Occipital lobe (tissue), 2 donors: ENCODE measurements around the gene DCST2. TPM values are rescaled to one million over a fixed set of nuclear protein-coding genes. Genes with fewer than 3 reads are reported as not detected.

ENCODE experiments used
- DNase-seq: peaks from one replicate; lab custom pipeline; 2025; lab: John Stamatoyannopoulos, UW
- total RNA-seq: library from RNA; depleted of rRNA; stranded (reverse); fragments of >200 nt; gene quantifications from one replicate; pipeline ENCODE4 v1.2.3, GENCODE V29; 2014

Gene DCST2
- total RNA-seq, 1 donor from 2014 or later = 0.16 TPM

DNA sequence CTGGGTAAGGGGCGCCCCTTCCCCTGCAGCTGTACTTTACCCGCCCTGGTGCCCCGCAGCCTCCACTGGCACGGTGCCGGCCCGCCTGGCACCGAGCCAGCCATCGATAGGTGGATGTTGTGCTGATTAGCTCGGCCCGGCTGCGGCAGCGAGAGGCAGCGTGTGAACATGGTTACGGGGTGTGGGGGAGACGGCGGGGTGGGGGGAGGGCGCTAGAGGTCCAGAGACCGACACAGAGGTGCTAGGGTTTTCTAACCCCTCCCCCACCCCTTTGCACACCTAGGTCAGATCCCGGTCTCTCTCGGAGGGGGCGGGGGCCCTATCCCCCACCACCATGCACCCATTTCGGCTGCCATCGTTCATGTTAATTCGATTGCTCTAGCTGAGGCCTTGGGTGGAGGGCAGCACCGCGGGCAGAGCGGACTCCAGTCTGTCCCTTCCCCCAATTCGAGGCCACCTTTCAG is 36.6 kb upstream of the DCST2 start:
- DNase-seq = no peak

- DNase-seq = no peak
Measured at GRCh38 chr1:155069551-155070157, 36.1 kb upstream of the DCST2 start.

DNA sequence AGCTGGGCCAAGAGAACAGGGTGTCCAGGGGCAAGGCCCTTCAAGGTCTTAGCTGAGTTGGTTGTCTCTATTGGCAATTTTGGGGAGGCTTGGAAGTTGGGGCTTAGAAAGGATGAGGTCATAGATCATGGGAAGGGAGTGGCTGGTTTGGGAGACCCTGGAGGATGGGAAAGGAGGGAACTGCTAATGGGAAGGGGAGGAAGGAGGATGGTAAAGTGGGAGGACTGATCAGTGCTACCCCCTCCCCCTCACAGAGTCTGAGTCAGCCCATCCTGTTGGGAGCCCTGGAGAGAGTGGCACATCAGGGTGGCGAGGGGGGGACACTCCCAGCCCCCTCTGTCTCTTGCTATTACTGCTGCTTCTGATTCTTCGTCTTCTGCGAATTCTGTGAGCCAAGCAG is 35.0 kb upstream of the DCST2 start:
- DNase-seq = no peak

DNA sequence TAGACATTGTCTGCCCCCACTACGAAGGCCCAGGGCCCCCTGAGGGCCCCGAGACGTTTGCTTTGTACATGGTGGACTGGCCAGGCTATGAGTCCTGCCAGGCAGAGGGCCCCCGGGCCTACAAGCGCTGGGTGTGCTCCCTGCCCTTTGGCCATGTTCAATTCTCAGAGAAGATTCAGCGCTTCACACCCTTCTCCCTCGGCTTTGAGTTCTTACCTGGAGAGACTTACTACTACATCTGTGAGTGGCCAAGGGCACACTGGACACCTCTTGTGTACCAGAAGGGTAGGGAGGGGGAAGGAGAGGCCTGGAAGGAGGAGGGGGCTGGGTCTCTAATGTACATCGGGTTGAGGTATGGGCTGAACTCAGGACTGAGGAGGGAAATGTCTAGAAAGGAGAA is 33.2 kb upstream of the DCST2 start:
- no peak for DNase-seq

GRCh38 chr1:155064832-155065429 is 31.4 kb upstream of the DCST2 start:
- DNase-seq = no peak

- no peak for DNase-seq
Measured at GRCh38 chr1:155064111-155064831, 30.7 kb upstream of the DCST2 start.

DNA sequence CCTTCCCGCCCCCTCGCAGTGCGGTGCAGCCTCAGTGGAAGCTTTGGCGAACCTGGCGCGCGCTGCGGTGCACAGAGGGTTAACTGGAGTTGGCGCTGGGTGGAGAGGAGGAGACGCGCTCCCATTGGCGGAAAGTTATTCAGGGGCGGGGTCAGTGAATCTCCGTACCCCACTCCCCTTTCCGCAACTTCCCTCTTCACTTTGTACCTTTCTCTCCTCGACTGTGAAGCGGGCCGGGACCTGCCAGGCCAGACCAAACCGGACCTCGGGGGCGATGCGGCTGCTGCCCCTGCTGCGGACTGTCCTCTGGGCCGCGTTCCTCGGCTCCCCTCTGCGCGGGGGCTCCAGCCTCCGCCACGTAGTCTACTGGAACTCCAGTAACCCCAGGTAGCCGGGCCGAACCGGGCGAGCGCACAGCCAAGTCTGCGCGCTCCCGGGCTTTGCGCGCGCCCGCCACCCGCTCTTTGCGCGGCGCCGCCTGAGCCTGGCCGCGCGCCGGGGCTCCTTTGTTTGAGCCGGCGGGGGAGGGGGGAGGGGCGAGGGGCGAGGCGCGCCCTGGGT is 30.0 kb upstream of the DCST2 start, which contains the start of gene EFNA4:
Gene EFNA4, plus strand, starts transcription at position 191 of the 561 bp plus-strand sequence. Its CDS starts 84 bp downstream, at position 275.
- peak; percentile 21 for DNase-seq

GRCh38 chr1:155062702-155063411 is 29.3 kb upstream of the DCST2 start:
- no peak for DNase-seq

GRCh38 chr1:155062151-155062686 is 28.6 kb upstream of the DCST2 start:
- DNase-seq = no peak

- peak; percentile 37 for DNase-seq
Measured at GRCh38 chr1:155061381-155062150, 28.0 kb upstream of the DCST2 start.

GRCh38 chr1:155060736-155061135 is 27.2 kb upstream of the DCST2 start:
- DNase-seq = no peak

- no peak for DNase-seq
Measured at GRCh38 chr1:155057788-155058211, 24.2 kb upstream of the DCST2 start.

DNA sequence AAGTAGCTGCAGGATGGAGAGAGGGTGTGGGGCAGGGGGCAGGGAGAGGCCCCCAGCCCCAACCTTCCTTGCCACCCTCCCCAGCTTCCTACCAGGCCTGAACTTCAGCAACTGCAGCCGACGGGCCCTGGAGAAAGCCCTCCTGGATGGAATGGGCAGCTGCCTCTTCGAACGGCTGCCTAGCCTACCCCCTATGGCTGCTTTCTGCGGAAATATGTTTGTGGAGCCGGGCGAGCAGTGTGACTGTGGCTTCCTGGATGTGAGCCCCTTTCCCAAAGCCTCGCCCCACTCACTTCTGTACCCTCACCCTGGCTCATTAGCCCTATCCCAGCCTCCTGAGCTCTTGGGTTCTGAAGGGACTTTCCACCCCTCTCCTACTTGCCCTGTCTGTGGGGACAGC is 23.5 kb upstream of the DCST2 start:
- DNase-seq = no peak

DNA sequence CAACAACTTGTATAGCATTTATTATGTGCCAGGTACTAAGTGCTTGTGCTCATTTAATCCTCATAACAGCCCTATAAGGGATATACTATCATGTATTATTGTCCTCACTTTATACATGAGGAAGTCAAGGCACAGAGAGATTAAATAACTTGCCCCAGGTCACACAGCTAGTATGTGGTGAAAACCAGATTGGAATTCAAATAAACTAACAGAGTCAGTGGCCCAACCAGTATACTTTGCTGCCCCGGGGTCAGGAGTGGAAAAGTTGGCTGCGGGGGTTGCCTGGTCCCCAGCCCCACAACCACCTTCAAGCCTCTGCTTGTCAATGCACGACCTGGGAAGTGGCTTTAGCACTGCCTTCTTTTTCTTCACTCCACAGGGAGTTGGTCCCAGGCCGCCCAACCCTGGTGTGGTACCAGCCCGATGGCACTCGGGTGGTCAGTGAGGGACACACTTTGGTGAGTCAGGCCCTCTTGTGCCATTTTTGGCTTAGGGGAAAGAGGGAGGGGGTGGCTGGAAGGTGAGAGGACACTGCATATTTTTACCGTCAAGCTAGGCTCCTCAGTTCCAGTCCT is 20.0 kb upstream of the DCST2 start:
- DNase-seq = no peak

GRCh38 chr1:155052439-155053395 is 19.1 kb upstream of the DCST2 start:
- no peak for DNase-seq

DNA sequence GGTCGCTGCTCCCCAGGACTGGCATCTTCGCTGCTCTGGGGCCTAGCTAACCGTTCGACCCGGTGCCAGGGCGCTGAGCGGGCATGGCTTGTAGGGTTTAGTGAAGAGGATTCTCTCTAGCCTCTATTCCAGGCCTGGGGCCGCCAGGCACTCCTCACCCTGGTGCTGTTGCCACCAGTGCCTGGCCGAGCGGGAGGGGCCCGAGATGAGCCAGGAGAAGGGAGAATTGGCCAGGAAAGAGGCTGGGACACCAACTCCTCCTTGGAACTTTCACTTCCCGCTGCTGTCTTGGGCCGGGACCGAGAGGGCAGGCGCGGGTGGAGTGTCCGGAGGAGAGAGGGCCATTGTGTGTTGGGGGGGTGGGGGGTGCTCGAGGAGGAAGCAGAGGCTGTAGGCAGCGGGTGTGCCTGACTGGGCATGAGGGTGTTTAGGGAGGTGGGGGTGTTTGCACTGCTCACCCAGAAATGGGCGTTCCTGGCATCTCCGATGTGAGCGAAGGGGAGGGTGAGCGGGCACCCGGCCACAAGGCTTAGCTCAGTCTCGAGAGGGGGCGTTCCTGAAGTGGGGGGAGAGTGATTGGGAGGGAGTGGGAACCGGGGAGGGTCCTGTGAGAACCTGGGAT is 18.3 kb upstream of the DCST2 start:
- DNase-seq = peak; percentile 44

- DNase-seq = no peak
Measured at GRCh38 chr1:155051342-155051776, 17.8 kb upstream of the DCST2 start.

DNA sequence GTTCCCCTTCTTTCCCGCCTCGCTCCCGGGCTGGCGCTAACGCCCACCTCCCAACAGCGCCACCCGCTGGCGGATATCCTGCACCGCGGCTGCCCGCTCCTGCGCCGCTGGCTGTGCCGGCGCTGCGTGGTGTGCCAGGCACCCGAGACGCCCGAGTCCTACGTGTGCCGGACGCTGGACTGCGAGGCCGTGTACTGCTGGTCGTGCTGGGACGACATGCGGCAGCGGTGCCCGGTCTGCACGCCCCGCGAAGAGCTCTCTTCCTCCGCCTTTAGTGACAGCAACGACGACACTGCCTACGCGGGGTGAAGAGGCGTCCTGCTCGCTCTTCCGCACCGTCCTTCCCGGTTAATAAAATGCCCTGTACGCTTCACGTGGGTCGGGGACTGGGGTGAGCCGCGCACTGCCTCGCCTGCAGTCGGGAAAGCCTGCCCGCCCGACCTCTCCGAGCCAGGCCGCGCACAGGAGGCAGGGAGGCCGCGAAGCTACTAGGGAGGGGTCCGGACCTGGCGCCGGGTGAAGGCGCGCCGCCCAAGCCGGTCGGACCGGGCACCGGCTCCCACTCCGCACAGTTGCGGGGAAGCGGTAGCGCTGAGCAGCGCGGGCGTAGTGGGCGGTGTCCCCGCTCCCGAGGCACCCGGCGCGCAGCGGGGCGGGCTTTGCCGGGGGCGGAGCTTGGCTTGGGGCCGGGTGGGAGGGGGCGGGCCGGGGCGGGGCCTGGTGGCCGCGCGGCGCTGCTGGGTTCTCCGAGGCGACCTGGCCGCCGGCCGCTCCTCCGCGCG is 17.2 kb upstream of the DCST2 start, which contains the start of gene ADAM15:
Gene ADAM15, plus strand, starts transcription at position 757 of the 782 bp plus-strand sequence. CDS start 71 bp downstream, outside the sequence.
- DNase-seq = peak; percentile 72
